Lower lobe of right lung (tissue), 2 donors: Measurements from ENCODE around the gene HEXIM1. TPM values are rescaled to one million over a fixed set of nuclear protein-coding genes. Genes with fewer than 3 reads are reported as not detected.

Experiments
- ATAC-seq, 2 donors: fragments of 200-7000 bp; cut with Tn5 transposase; one replicate each; pipeline ENCODE4 v1.9.1; 2020 to 2022; ENCODE audit warnings: mild to moderate bottlenecking in 2 of 2, moderate library complexity in 2 of 2
- DNase-seq: peaks from one replicate; pipeline ENCODE4 v3.0.0-alpha.2; 2020
- H3K27ac ChIP-seq: fragments of 200-600 bp; one replicate; pipeline ENCODE4 v1.8.0; 2022
- H3K27me3 ChIP-seq: fragments of 200-600 bp; one replicate; pipeline ENCODE4 v1.8.0; 2022; ENCODE audit warnings: low read depth
- H3K36me3 ChIP-seq: fragments of 200-600 bp; one replicate; pipeline ENCODE4 v1.8.0; 2022; ENCODE audit warnings: mild to moderate bottlenecking
- H3K4me1 ChIP-seq: fragments of 200-600 bp; one replicate; pipeline ENCODE4 v1.8.0; 2022
- H3K4me3 ChIP-seq: fragments of 200-600 bp; one replicate; pipeline ENCODE4 v1.8.0; 2022; ENCODE audit warnings: mild to moderate bottlenecking
- H3K9me3 ChIP-seq: fragments of 200-600 bp; one replicate; pipeline ENCODE4 v1.8.0; 2022
- intact Hi-C: fragments of 100-400 bp; cut with DNase I; formaldehyde crosslinking; loops from one replicate; pipeline ENCODE4 v1.11.0; 2022
- total RNA-seq: library from RNA; stranded (reverse); fragmentation: NEBNext Ultra II Directional; extraction: Animal tissue kit (Norgen Biotek cat#: 25700); gene quantifications from one replicate; pipeline ENCODE4 v1.2.1, GENCODE V29; 2021
- TF ChIP-seq, protein P1 (sequence below): fragments of 200-600 bp; IDR thresholded peaks from one replicate; pipeline ENCODE4 v1.8.0; 2022; ENCODE audit warnings: antibody characterized with exemption, mild to moderate bottlenecking
- donor health status: DM: no; HTN: yes; CAD: no; lungs with severe emphysema.

The HEXIM1 gene
- total RNA-seq, 1 donor from 2014 or later = 33.9 TPM

DNA sequence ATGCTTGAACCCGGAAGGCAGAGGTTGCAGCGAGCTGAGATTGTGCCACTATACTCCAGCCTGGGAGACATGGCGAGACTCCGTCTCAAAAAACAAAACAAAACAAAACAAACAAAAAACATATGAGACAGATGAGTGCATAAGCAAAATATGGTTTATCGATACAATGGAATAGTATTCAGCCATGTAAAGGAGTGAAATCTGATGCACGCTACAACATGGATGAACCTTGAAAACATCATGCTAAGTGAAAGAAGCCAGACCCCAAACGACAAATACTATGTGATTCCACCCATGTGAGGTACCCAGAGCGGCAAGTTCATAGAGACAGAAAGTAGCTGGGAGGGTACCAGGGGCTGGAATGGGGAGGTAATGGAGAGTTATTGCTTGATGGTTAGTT lies 22.8 kb upstream of the HEXIM1 start:
- Histone ChIP-seq H3K4me1 (peaks cover 57% of the 10 kb centered on the region), H3K27me3 (no peaks in the 10 kb centered on the region), H3K27ac (no peak overlapping the region), H3K36me3 (peaks cover 3% of the 10 kb centered on the region), H3K4me3 (no peak overlapping the region), H3K9me3 (no peaks in the 10 kb centered on the region)
- ATAC-seq (no peak), DNase-seq (no peak)
- TF ChIP-seq, protein P1, sequence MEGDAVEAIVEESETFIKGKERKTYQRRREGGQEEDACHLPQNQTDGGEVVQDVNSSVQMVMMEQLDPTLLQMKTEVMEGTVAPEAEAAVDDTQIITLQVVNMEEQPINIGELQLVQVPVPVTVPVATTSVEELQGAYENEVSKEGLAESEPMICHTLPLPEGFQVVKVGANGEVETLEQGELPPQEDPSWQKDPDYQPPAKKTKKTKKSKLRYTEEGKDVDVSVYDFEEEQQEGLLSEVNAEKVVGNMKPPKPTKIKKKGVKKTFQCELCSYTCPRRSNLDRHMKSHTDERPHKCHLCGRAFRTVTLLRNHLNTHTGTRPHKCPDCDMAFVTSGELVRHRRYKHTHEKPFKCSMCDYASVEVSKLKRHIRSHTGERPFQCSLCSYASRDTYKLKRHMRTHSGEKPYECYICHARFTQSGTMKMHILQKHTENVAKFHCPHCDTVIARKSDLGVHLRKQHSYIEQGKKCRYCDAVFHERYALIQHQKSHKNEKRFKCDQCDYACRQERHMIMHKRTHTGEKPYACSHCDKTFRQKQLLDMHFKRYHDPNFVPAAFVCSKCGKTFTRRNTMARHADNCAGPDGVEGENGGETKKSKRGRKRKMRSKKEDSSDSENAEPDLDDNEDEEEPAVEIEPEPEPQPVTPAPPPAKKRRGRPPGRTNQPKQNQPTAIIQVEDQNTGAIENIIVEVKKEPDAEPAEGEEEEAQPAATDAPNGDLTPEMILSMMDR = no peak
- intact Hi-C loops = no loop called here

DNA sequence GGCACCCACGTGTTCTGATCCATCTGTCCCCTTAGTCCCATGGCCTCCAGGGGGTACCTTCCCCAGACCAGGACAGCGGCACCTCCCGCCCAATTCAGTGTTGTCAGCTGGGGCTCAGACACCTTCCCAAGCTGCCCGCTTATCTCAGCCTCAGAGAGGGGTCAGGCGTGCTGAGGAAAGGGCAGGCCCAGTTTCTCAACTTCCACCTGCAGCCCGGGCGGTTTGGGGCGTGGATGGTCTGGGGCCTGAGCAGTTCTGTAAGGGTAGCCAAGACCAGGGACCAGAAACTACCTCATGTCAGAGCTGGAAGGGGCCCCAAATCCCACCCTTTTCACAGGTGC lies 21.1 kb upstream of the HEXIM1 start:
- no peak overlapping the region for H3K4me3 ChIP-seq
- H3K36me3 ChIP-seq = no peaks in the 10 kb centered on the region
- peaks cover 72% of the 10 kb centered on the region for H3K4me1 ChIP-seq
- H3K27me3 ChIP-seq = no peaks in the 10 kb centered on the region
- TF ChIP-seq, protein P1 = no peak
- H3K27ac ChIP-seq = peak overlapping the region; percentile 47
- DNase-seq (no peak), ATAC-seq (no peak)
- H3K9me3 ChIP-seq = no peaks in the 10 kb centered on the region
- intact Hi-C loops = no loop called here

DNA sequence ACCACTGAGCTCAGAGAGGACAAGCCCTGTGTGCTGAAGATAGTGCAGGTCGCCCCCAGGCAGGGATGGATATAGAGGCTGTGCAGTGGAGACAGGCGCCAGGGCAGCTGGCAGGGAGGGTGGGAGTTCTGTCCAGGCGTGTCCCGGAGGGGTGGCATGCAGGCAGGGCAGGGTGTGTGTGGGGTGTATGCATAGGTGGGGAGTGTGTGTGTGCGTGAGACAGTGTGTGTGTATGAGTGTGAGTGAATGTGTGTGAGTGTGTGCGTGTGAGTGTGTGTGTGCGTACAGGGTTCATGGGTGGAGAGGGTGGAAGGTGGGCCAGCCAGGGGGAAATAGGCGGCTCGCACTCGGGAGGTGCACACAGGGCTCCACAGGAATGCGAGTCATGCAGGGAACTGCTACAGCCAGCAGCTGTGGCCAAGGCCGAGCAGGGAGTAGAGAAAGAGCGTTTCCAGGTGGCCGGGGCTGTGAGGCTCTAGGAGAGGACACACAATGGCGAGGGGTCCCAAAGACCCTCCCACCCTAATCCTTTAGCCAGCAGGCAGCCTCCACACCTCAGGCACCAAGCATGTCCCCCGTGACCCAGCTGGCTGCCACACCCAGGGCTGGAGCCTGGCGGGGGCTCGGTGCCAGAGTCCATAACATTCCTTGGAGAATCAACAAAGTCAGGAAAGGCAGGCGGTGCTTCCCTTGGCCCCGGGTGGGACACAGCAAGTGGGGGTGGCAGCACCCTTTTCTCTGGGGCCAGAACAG lies 20.6 kb upstream of the HEXIM1 start:
- peak; percentile 5 to 20 for ATAC-seq

DNA sequence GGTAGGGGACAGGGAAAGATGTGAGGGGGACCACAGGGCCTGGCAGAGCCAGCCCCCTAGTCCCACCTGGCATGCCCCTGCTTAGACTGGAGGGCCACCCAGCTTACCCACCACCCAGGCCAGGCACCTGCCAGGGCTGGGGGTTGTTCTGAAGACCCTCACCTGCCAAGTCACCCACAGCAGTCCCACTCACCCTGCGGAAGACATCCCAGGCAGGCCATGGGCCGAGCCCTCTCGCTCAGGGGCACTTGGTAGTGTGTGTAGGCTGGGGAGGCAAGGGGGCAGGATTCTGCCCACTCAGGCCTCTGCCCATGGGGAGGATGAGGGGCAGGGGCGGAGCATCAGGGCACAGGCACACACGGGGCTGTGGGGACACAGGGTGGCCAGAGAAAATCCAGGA lies 19.9 kb upstream of the HEXIM1 start:
- TF ChIP-seq, protein P1 = no peak
- ATAC-seq (no peak), DNase-seq (no peak)
- Histone ChIP-seq H3K9me3 (no peaks in the 10 kb centered on the region), H3K27ac (peak overlapping the region; percentile 82), H3K4me1 (peaks cover 63% of the 10 kb centered on the region), H3K36me3 (no peaks in the 10 kb centered on the region), H3K4me3 (no peak overlapping the region), H3K27me3 (no peaks in the 10 kb centered on the region)
- intact Hi-C loops = no loop called here

More for the DNA sequence above, 20.6 kb upstream of the HEXIM1 start:
- no peaks in the 10 kb centered on the region for H3K36me3 ChIP-seq
- peak overlapping the region; percentile 82 for H3K27ac ChIP-seq
- H3K27me3 ChIP-seq = no peaks in the 10 kb centered on the region
- TF ChIP-seq, protein P1 = no peak
- intact Hi-C loops = no loop called here
- DNase-seq = peak; percentile 74
- no peaks in the 10 kb centered on the region for H3K9me3 ChIP-seq
- peaks cover 69% of the 10 kb centered on the region for H3K4me1 ChIP-seq
- H3K4me3 ChIP-seq = no peak overlapping the region

DNA sequence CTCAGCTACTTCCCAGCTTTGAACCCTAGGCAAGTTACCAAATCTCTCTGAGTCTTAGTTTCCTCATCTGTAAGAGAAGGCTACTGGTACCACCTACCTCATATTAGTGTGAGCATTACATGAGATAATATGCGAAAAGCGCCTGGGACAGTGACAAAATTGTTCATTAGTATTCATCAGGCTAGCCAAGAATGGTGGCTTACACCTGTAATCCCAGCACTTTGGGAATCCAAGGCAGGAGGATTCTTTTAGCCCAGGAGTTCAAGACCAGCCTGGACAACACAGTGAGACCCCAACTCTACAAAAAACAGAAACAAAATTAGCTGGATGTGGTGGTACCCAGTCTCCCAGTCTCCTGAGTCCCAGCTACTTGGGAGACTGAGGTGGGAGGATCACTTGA lies 19.3 kb upstream of the HEXIM1 start:
- peaks cover 57% of the 10 kb centered on the region for H3K4me1 ChIP-seq

More for the DNA sequence above, 19.3 kb upstream of the HEXIM1 start:
- H3K9me3 ChIP-seq = no peaks in the 10 kb centered on the region
- H3K36me3 ChIP-seq = no peaks in the 10 kb centered on the region
- TF ChIP-seq, protein P1 = no peak
- intact Hi-C loops = no loop called here
- peak overlapping the region; percentile 82 for H3K27ac ChIP-seq
- H3K4me3 ChIP-seq = no peak overlapping the region
- H3K27me3 ChIP-seq = no peaks in the 10 kb centered on the region
- ATAC-seq (no peak), DNase-seq (no peak)
